ENCODE results near the gene MYL6. TPM values are rescaled to one million over a fixed set of nuclear protein-coding genes. Genes with fewer than 3 reads are reported as not detected.

Gene MYL6
- total RNA-seq, 1 donor from 2014 or later = 1,233 TPM

DNA sequence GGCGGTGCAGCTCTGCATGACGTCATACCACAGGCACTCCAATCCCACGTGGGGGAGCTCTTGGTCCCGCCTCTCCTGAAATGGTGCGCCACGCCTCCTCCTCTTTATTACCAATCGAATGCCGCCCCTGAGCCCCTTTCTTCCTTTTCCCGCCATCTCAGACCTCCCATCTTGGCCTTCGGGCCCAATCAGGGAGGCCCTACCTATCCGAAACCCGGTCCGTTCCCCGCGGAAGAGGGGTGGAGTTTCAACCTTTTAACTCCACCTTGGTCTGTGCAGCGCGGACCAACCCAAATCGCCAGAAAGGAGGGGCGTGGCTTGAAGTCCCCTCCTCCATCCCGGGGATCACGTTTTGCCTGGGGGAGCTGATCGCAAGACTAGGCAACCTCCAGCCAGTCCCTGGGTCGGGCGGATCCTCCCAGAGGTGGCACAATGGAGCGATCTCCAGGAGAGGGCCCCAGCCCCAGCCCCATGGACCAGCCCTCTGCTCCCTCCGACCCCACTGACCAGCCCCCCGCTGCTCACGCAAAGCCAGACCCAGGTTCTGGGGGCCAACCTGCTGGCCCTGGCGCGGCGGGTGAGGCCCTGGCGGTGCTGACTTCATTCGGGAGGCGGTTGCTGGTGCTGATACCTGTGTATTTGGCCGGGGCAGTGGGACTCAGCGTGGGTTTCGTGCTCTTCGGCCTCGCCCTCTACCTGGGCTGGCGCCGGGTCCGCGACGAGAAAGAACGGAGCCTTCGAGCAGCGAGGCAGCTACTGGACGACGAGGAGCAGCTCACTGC is 30.1 kb upstream of the MYL6 start, which contains the start of gene ESYT1:
Gene ESYT1, plus strand, starts transcription at position 380 of the 782 bp plus-strand sequence. Its CDS starts 53 bp downstream, at position 433.
- peaks cover 18% of the 10 kb centered on the region for H3K4me1 ChIP-seq
- H3K4me3 Mint-ChIP-seq = peak within 1 kb of the TSS; percentile 99

DNA sequence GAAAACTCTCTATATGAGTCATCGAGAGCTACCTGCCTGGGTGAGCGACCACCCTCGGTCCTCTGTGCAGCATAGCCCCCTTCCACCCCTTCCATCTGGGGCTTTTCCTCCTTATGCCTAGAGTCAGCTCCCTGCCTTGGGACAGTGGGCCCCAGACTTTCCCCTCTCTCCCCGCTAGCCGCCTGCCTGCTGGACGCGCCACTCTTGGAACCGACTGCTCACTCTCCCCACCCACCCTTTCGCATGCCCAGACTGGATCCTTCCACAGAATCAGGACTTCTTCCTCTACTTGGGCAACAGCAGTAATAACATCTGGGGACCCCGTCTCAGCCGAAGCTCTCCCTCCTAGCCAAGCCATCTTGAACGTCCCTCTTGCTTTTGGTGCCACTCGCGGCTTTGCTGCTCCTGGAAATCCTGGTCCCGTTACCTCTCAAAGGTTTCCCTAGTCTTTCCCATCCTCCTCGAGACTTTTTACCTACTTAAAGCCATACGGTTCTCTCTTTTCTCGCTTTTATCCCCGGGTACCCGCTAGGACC is 29.4 kb upstream of the MYL6 start:
- Histone ChIP-seq H3K4me3 (peak overlapping the region; percentile 88), H3K27ac (no peak overlapping the region), H3K36me3 (no peaks in the 10 kb centered on the region), H3K4me2 (peak overlapping the region; percentile 96), H3K4me1 (peaks cover 18% of the 10 kb centered on the region), H3F3A (ENCODE audit: low read depth) (peaks cover 36% of the 10 kb centered on the region), H3K9me3 (ENCODE audit: low read depth) (no peaks in the 10 kb centered on the region), H2AFZ (replicated peaks) (no peak overlapping the region), H3K27me3 (no peaks in the 10 kb centered on the region), H3K9ac (peak overlapping the region; percentile 67), H4K20me1 (ENCODE audit: low read depth) (peaks cover 16% of the 10 kb centered on the region), H3K79me2 (ENCODE audit: low read depth) (peaks cover 33% of the 10 kb centered on the region)
- peaks cover 33% of the 10 kb centered on the region for H3K36me3 Mint-ChIP-seq
- H3K4me3 Mint-ChIP-seq = peak overlapping the region; percentile 99
- no peaks in the 10 kb centered on the region for H3K9me3 Mint-ChIP-seq
- peaks cover 35% of the 10 kb centered on the region for H3K4me1 Mint-ChIP-seq
- peaks cover 12% of the 10 kb centered on the region for H3K27me3 Mint-ChIP-seq (ENCODE audit: insufficient read depth, low read depth)
- H3K27ac Mint-ChIP-seq = peak overlapping the region; percentile 98
- DNase-seq (ENCODE audit: low spot score) = no peak
- TF ChIP-seq CTCF (IDR thresholded peaks at IDR 0.05) (no peak), EZH2 (IDR thresholded peaks at IDR 0.05) (no peak), EZH2phosphoT487 (IDR thresholded peaks at IDR 0.05) (no peak)

More for the DNA sequence above, 30.1 kb upstream of the MYL6 start, which contains the start of gene ESYT1:
- no peaks in the 10 kb centered on the region for H3K9me3 Mint-ChIP-seq
- Histone ChIP-seq H3K27me3 (no peaks in the 10 kb centered on the region), H4K20me1 (ENCODE audit: low read depth) (peaks cover 16% of the 10 kb centered on the region), H2AFZ (replicated peaks) (peak within 1 kb of the TSS; percentile 31), H3K9ac (peak within 1 kb of the TSS; percentile 67), H3K36me3 (no peaks in the 10 kb centered on the region), H3F3A (ENCODE audit: low read depth) (peaks cover 36% of the 10 kb centered on the region), H3K9me3 (ENCODE audit: low read depth) (no peaks in the 10 kb centered on the region), H3K4me2 (peak within 1 kb of the TSS; percentile 96), H3K27ac (peak within 1 kb of the TSS; percentile 95), H3K4me3 (peak within 1 kb of the TSS; percentile 88), H3K79me2 (ENCODE audit: low read depth) (peaks cover 33% of the 10 kb centered on the region)
- H3K4me1 Mint-ChIP-seq = peaks cover 35% of the 10 kb centered on the region
- H3K27ac Mint-ChIP-seq = peak within 1 kb of the TSS; percentile 98
- DNase-seq (ENCODE audit: low spot score) = peak; percentile 100
- peaks cover 27% of the 10 kb centered on the region for H3K36me3 Mint-ChIP-seq
- H3K27me3 Mint-ChIP-seq (ENCODE audit: insufficient read depth, low read depth) = peaks cover 10% of the 10 kb centered on the region
- TF ChIP-seq EZH2phosphoT487 (IDR thresholded peaks at IDR 0.05) (no peak), CTCF (IDR thresholded peaks at IDR 0.05) (peak; percentile 11)

GRCh38 chr12:56129206-56129941 is 28.8 kb upstream of the MYL6 start:
- Histone ChIP-seq H4K20me1 (ENCODE audit: low read depth) (peaks cover 16% of the 10 kb centered on the region), H3K79me2 (ENCODE audit: low read depth) (peaks cover 33% of the 10 kb centered on the region), H2AFZ (replicated peaks) (no peak overlapping the region), H3K36me3 (peaks cover 1% of the 10 kb centered on the region), H3K4me3 (peak overlapping the region; percentile 88), H3F3A (ENCODE audit: low read depth) (peaks cover 36% of the 10 kb centered on the region), H3K27me3 (no peaks in the 10 kb centered on the region), H3K4me2 (peak overlapping the region; percentile 96), H3K9ac (peak overlapping the region; percentile 67), H3K27ac (no peak overlapping the region), H3K4me1 (peaks cover 18% of the 10 kb centered on the region), H3K9me3 (ENCODE audit: low read depth) (no peaks in the 10 kb centered on the region)
- Mint-ChIP-seq H3K9me3 (no peaks in the 10 kb centered on the region), H3K4me3 (peak overlapping the region; percentile 99), H3K27me3 (ENCODE audit: insufficient read depth, low read depth) (peaks cover 14% of the 10 kb centered on the region), H3K36me3 (peaks cover 38% of the 10 kb centered on the region), H3K4me1 (peaks cover 35% of the 10 kb centered on the region), H3K27ac (peak overlapping the region; percentile 33)
- TF ChIP-seq CTCF (IDR thresholded peaks at IDR 0.05) (no peak), EZH2 (IDR thresholded peaks at IDR 0.05) (no peak), EZH2phosphoT487 (IDR thresholded peaks at IDR 0.05) (no peak)
- peak; percentile 81 for DNase-seq (ENCODE audit: low spot score)

Measured in neural progenitor cell (in vitro differentiated cells).